Measurements from ENCODE around the gene RTN4R. TPM values are rescaled to one million over a fixed set of nuclear protein-coding genes. Genes with fewer than 3 reads are reported as not detected.
"Not testable (repeated sequence)": the region's sequence is repeated elsewhere in the genome, so short reads cannot be mapped to it uniquely, and the experiment has no call there.

Gene RTN4R
- total RNA-seq, result 1 to 10 TPM; 2.8 to 3.7 TPM

DNA sequence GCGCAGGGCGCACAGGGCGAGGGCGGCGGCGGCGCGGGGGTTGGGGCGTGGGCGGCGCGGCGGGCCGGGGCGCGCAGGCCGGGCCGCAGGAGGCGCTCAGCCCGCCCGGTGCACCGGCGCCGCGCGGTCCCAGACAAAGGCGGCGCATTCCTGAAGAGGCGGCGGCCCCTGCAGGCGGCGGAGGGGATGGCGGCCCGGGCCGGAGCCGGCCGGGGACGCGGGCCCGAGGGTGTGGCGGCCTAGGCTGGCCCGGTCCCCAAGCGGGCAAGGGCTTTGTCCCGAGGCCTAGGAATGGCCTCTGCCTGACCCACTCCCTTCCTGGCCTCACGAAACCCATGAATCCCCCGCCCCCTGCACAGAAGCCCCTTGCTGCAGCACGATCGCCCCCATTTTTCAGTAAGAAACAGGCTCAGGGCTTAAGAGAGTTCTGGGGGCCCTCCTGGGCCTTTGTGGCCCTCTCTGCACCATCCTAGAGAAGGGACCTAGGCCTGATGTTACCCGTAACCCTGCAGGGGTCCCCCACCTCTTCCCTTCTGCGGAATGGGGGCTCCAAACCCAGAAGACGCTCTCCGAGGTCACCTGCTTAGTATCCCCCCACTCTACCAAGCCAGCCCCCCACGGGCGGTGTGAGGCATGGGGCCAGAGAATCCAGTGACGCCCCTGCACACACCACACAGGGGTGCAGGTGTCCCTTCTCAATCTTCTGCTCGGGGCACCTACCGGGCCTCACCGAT lies at the start of gene RTN4R:
Gene RTN4R (minus strand): TSS at position 40 of the 734 bp plus-strand sequence. CDS start 226 bp downstream, outside the sequence.
- H3K4me1 Mint-ChIP-seq (ENCODE audit: low read depth), result peaks cover 3% of the 10 kb centered on the region
- no peaks in the 10 kb centered on the region for H3K36me3 Mint-ChIP-seq (ENCODE audit: low read depth)
- ChIA-PET CTCF (interaction anchor here (0.9 to 1.5 kb wide), 3 partner anchors 10 to 112 kb away, joined by 3 to 4 read pairs (median 4); no protein-coding TSS in a partner anchor), POLR2A (interaction anchor here (1.2 kb wide), 1 partner anchor 30 kb away, joined by 3 read pairs; no protein-coding TSS in a partner anchor)
- DNase-seq (peak; percentile 65), ATAC-seq (peak; percentile 86)
- no peaks in the 10 kb centered on the region for H3K9me3 Mint-ChIP-seq
- intact Hi-C loops (cut with micrococcal nuclease), result loop anchor here (5.0 kb wide), 1 partner anchor 111 kb away; no protein-coding TSS in a partner anchor
- H3K27me3 Mint-ChIP-seq, result no peaks in the 10 kb centered on the region
- H3K4me3 Mint-ChIP-seq, result peak within 1 kb of the TSS; percentile 54
- TF ChIP-seq, protein P1, sequence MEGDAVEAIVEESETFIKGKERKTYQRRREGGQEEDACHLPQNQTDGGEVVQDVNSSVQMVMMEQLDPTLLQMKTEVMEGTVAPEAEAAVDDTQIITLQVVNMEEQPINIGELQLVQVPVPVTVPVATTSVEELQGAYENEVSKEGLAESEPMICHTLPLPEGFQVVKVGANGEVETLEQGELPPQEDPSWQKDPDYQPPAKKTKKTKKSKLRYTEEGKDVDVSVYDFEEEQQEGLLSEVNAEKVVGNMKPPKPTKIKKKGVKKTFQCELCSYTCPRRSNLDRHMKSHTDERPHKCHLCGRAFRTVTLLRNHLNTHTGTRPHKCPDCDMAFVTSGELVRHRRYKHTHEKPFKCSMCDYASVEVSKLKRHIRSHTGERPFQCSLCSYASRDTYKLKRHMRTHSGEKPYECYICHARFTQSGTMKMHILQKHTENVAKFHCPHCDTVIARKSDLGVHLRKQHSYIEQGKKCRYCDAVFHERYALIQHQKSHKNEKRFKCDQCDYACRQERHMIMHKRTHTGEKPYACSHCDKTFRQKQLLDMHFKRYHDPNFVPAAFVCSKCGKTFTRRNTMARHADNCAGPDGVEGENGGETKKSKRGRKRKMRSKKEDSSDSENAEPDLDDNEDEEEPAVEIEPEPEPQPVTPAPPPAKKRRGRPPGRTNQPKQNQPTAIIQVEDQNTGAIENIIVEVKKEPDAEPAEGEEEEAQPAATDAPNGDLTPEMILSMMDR (IDR thresholded peaks at IDR 0.05), result peak; percentile 54
- no peak within 1 kb of the TSS for H3K27ac Mint-ChIP-seq

DNA sequence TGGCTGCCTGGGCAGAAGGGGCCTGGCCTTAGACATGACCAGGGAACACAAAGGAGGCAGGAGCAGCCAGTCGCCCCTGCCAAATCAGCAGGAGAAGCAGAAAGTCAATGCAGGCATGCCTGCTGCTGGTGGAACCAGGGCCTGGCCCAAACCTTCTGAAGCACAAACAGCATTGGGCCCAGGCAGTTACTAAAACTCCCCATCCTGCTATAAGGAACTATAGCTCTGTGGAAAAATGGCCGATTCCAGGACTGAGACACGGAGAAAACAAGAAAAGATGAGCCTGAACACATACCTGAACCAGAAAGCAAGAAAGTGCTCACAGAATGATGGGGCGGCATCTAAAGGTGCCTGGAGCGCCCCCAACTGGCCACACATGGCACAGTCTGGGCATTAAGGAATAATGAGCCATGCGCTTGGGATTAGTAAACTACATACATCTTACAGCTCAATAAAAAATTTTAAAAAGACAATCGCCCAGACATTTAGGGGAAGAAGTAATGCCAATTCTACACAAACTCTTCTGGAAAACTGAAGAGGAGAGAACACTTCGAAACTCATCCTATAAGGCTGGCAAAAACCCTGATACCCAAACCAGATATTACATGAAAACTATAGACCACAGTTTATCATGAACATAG lies 49.4 kb upstream of the RTN4R start:
- H3K4me3 Mint-ChIP-seq, result peak overlapping the region; percentile 90
- DNase-seq, result peak; percentile 69

DNA sequence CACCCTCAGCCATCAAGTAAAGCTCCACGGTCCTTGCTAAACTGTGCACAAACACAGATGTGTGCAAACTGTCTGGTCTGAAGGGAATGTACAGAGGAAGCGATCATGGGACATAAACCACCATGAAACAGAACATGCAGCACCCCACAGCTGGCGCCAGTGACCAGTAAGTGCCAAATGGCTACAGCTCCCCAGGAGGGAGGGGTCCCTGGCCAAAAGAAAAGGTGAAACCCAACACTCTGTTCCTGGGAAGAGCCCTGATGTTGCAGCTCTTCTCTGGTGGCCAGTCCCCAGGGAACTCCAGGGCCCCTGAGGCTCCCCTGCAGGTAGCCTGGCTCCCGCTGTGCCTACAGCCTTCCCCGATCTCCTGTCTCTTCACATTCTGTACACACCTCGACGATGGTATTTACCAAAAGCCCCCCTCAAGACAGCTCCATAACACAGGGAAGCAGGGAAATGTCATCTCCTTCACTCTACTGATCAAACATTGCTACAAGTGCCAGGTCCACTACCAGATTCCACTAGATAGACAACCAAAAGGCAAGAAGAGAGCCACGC lies 48.8 kb upstream of the RTN4R start:
- H3K9me3 Mint-ChIP-seq, result no peaks in the 10 kb centered on the region
- H3K4me3 Mint-ChIP-seq, result no peak overlapping the region
- no peaks in the 10 kb centered on the region for H3K27me3 Mint-ChIP-seq
- H3K27ac Mint-ChIP-seq, result no peak overlapping the region
- H3K4me1 Mint-ChIP-seq (ENCODE audit: low read depth), result peaks cover 27% of the 10 kb centered on the region
- ATAC-seq (no peak), DNase-seq (no peak)
- no peaks in the 10 kb centered on the region for H3K36me3 Mint-ChIP-seq (ENCODE audit: low read depth)
- ChIA-PET CTCF (interaction anchor here (0.8 to 1.4 kb wide), 6 partner anchors 18 to 87 kb away, joined by 3 to 7 read pairs (median 3); partner anchors contain the start of gene ZNF74), POLR2A (interaction anchor here (0.8 kb wide), 1 partner anchor 90 kb away, joined by 3 read pairs; no protein-coding TSS in a partner anchor)
- TF ChIP-seq, protein P1 (IDR thresholded peaks at IDR 0.05), result no peak
- intact Hi-C loops (cut with micrococcal nuclease), result no loop called here

More for the DNA sequence above, 49.4 kb upstream of the RTN4R start:
- H3K36me3 Mint-ChIP-seq (ENCODE audit: low read depth); intact Hi-C loops (cut with micrococcal nuclease); H3K27ac Mint-ChIP-seq; H3K9me3 Mint-ChIP-seq; H3K27me3 Mint-ChIP-seq: not testable (repeated sequence)
- H3K4me1 Mint-ChIP-seq (ENCODE audit: low read depth), result peaks cover 31% of the 10 kb centered on the region
- peak; percentile 29 for ATAC-seq
- ChIA-PET CTCF (interaction anchor here (0.6 to 2.5 kb wide), 11 partner anchors 16 to 161 kb away, joined by 3 to 7 read pairs (median 3); partner anchors contain the start of gene ZNF74), POLR2A (interaction anchor here (0.8 kb wide), 1 partner anchor 90 kb away, joined by 3 read pairs; no protein-coding TSS in a partner anchor)
- TF ChIP-seq, protein P1 (IDR thresholded peaks at IDR 0.05), result peak; percentile 83

DNA sequence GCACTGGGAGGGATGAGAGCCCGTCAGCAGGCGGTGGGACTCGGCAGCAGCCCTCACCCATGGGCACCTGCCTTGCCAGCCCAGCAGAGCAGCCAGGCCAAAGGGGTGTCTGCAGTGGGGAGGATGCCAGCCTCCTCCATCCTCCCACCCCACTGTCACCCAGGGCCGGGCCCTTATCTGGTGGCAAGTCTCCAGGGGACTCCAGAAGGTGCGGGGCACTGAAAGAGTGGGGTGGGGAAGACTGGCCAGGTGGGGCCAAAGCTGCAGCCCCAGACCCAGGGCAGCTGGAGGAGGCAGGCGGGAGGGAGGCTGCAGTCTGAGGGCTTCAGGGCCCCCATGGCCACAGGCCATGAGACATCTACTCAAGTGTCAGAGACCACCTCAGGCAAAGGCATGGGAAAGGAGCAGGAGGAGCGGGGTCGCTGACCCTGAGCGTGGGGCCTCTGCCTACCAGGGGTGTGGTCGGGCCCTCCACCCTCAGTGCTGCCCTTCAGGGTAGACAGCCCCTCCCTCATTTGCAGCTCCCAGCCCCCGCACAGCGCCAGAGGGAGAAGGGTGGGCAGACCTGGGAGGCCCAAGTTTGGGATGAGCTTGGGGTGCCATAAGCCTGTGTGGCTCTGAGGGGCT lies 48.2 kb upstream of the RTN4R start:
- POLR2A ChIA-PET, result interaction anchor here (0.7 to 0.8 kb wide), 2 partner anchors 77 to 89 kb away, joined by 3 read pairs; partner anchors contain the start of gene ZNF74
- no peak overlapping the region for H3K4me3 Mint-ChIP-seq
- H3K27ac Mint-ChIP-seq, result no peak overlapping the region
- DNase-seq, result no peak
- no peaks in the 10 kb centered on the region for H3K9me3 Mint-ChIP-seq
- no peaks in the 10 kb centered on the region for H3K27me3 Mint-ChIP-seq
- CTCF ChIA-PET, result interaction anchor here (0.8 to 0.9 kb wide), 2 partner anchors 77 to 88 kb away, joined by 3 read pairs; partner anchors contain the start of gene ZNF74
- intact Hi-C loops (cut with micrococcal nuclease), result no loop called here
- TF ChIP-seq, protein P1 (IDR thresholded peaks at IDR 0.05), result no peak
- H3K36me3 Mint-ChIP-seq (ENCODE audit: low read depth), result no peaks in the 10 kb centered on the region
- ATAC-seq, result no peak
- peaks cover 23% of the 10 kb centered on the region for H3K4me1 Mint-ChIP-seq (ENCODE audit: low read depth)
